ENCODE measurements around the gene THRB.

THRB gene

DNA sequence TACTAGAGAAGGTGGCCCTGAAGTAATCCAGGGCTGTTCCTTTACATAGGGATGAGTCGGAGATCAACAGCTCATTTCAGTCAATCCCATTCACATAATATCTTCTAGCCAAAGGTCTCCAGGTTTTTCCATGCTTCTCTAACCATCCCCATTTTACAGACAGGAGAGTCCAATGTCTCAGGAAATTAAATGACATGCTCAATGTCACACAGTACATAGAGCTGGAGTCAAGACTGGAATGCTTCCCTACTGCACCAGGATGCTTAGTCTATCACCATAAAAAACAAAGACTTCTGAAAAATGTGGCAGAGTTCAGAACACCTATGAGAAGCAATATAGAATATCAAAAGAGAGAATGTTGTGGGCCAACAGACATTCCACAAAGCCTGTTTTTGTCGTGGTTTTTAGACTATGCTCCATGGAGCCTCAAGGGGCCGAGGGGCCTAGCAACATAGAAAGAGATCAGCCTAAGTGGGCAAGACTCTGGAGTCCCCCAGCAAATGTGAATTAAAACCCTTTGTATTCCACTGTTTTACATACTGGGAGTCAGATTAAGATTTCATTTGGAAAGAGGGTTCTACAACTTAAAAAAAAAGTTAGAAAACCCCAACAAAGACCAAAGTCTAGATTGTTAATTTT lies 122.0 kb downstream of the THRB start:
- DNase-seq: no peak

GRCh38 chr3:24370352-24371090 lies 124.1 kb downstream of the THRB start:
- DNase-seq: no peak

- no peak for DNase-seq
Observed at GRCh38 chr3:24368605-24369004, 126.0 kb downstream of the THRB start.

DNA sequence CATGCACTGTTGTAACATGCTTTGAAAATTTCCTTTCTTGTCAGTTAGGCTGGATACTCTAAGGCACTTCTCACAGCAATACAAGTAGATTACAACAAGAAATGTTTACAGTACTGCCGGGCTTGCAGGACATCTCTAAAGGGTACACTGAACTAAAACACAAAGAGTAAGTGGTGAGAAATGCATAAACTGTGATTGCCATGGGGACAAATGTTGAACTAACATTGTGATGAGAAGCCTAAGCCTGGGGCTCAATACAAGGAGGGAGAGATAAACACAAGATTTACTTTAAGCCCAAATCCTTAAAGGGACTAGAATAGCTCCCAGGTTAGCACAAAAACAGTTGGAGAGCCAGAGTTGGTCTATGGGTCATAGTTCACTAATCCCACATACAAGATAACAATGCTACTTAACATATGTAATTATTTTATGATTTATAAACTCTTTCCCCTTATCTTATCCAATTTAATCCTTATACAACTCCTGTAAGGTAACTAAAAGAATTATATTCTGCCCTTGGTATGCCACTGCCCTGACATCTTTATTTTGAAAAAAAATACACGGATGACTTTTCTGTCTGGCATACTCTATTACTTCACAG lies 126.9 kb downstream of the THRB start:
- DNase-seq: no peak

- no peak for DNase-seq
Observed at GRCh38 chr3:24367216-24367615, 127.4 kb downstream of the THRB start.

DNA sequence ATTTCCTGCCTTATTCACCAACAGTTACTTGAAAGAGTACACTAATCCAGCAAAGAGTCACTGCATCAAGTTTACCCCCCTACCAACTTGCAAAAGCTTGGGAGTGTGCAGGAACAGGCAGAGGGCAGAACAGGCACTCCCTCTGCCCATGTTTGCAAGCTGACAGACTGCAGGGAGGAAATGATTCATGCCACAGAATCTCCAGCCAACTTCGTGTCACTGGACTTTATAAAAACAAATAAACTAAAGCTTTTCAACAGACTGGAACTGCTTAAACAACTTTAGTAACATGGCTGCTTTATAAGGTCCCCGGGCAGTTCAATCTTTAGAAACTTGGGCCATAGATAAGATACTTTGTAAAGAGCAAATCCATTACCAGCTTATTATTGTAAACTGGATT lies 129.5 kb downstream of the THRB start:
- no peak for DNase-seq

GRCh38 chr3:24364359-24364758 lies 130.3 kb downstream of the THRB start:
- DNase-seq: no peak

GRCh38 chr3:24363242-24363641 lies 131.4 kb downstream of the THRB start:
- no peak for DNase-seq

- DNase-seq: no peak
Observed at GRCh38 chr3:24361623-24362022, 133.0 kb downstream of the THRB start.

DNA sequence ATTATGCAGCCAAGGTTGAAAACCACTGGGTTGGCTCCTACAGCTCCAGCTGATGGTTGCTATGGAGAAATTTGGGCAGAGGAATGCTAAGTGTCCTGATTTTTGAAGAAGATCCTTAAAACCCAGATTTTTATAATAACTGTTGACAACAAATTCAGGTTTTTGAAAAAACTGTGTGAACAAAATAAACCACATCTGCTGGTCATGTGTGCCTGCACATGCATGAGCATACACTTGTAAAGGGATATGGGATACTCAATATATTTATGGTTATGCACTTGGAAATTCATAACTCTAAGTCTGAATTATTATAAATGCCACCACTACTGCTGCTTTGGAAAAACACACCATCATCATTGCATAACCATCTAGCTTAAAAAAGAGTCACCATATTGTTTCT lies 133.7 kb downstream of the THRB start:
- DNase-seq: no peak

GRCh38 chr3:24359645-24360462 lies 134.8 kb downstream of the THRB start:
- no peak for DNase-seq

DNA sequence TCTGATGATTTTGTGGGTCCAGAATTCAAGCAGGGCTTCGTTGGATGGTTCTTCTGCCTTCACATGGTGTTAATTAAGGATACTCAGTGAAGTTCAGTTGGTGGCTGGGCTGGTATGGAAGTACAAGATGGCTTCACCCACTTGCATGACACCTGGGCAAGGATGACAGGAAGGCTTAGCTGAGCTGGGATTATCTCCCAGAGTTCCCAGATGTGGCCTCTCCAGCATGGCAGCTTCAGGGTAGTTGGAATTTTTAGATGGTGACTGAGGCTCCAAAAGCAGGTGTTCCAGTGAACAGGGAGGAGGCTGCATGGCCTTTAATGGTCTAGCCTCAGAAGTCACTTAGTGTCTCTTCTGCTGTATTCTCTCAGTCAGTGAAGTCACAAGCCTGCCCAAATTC lies 135.5 kb downstream of the THRB start:
- no peak for DNase-seq

DNA sequence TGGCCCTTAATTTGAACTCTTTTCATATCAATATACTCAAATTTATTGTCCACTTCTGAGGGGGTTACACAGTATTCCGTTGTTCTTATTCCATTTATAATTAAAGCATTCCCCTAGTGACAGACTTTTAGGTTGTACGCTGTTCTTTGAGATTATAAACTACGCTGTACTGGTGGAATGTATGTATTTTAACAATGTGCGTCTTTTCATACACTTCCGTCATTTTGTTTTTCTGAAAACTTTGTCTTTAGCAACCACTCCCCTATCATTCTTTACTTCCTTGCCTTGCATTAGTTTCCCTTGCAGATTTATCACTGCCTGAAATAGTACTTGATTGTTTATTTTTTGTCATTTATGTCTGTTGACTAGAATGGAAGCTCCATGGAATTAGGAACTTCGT lies 137.0 kb downstream of the THRB start:
- DNase-seq: no peak

DNA sequence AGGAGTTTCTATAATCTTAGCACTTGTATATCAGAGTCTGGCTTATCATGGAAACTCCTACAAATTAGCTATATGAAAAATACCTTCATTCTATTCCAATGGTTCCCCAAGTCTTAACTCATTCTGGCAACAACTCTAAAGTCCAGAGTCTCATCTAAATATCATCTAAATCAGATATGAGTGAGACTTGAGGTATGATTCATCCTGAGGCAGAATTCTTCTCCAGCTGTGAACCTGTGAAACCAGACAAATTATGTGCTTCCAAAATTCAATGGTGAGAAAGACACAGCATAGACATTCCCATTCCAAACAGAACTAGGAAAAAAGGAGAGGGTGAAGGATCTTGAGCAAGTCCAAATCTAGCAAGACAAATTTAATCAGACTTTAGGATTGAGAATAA lies 138.8 kb downstream of the THRB start:
- DNase-seq: no peak

GRCh38 chr3:24354230-24354629 lies 140.4 kb downstream of the THRB start:
- no peak for DNase-seq

- no peak for DNase-seq
Observed at GRCh38 chr3:24352893-24353553, 141.6 kb downstream of the THRB start.

DNA sequence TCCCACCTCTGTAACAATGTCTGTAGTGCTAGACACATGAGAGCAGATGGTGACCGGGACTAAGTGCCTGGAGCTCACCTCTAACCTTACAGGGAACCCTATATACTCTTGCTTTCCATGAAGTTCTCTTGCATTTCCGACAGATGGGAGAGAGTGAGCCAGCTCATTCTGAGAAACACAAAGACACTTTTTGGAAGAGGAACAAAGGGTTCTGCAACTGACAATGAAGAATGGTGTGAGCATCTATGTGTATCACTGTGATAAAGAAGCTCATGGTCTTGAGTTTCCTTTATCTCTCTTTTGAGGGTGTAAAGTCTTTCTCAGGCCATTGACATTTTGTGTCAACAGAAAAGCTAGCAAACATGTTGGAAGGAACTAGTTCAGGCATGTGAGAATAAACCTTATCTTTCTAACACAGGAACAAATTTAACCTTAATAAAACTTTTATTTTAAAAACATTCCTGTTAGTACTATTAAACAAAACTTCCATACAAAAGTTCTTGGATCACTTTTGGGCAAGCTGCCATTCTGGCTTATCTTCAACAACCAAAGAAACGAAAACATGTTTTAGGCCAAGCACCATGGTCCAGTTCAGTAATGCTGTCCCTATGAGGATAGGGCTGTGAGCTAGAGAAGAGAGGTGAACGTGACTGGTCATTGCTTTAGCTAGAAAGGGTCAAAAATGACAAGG lies 142.7 kb downstream of the THRB start:
- DNase-seq: no peak

DNA sequence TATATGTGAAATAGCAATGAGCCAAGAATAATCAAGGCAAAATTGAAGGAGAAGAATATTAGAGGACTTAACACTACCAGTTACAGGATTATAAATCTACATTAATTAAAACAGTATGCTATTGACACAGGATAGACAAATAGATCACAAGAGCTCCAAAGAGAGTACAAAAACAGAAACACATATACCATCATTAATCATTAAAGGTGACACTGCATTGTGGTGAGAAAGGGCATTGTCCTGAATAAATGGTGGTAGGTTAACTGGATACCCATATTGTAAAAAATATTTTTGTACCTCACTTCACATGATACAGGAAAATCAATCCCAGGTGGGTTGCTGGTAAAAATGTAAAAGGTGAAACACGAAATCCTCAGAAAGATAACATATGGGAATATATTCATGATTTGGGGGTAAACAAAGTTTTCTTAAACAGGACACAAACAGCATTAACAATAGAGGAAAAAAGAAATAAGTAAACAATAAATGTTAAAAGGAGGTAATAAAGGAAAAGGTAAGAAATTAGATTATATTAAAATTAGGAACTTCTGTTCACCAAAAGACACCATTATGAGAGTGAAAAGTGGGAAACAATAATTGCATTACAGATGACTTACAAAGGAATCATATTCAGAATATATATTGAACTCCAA lies 145.2 kb downstream of the THRB start:
- no peak for DNase-seq

- no peak for DNase-seq
Observed at GRCh38 chr3:24348348-24348747, 146.3 kb downstream of the THRB start.

DNA sequence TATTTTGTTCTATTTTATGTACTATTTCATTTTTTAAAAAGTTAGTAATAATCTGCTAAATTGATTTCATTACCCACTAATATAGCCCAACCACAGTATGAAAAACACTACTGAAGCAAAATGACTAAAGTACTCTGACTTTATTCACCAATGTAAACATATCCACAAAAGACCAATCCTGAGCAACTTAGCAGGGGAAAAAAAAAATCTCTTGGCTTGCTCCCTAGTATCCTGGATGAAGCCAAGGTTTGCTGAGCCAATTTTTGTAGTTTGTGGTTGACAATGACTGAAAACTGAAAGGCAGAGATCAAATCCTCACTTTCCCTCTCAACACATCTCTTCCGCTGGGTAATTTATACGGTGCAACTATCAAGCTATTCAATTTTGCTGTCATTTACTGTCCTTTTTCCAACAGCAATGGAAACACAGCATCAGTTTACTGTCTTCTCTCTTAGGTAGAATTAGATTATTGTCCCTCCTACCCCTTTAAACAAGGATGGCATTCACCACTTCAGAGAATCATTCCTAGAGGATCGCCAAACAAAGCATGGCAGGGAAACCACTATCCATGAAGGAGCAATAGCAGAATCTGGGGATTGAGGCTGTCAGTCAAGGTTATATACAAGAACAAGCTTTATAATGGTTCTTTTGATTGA lies 149.7 kb downstream of the THRB start:
- no peak for DNase-seq

DNA sequence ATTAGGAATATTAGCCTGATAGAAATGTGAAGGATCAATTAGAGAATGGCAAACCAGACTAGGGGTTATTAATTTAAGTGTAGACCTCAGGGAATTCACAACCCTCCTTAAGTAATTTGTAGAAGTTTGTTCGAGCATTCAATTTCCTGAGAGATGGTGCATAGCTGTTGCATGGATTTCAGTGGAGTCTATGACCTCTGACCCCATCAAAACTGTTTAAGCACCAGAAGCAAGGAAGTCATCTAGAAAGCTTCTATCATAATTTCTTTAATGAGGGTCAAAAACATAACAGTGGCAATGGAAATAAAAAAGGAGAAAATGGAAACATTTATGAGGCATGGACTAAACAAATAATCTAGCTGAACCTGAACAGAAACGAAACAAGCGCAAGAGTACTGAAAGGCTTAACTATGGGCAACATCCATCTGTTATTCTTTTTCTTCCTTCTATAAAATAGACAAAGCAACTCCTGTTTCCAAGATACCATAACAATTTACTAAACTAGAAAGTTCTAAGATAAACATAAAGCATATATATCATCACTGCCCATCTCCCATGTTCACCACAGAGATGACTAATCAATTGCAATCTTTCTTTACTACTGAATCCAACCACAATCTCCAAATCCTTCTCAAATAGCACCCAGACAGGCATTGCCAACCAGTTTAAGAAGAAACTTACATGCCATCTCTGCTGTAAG lies 151.4 kb downstream of the THRB start:
- no peak for DNase-seq

Measured in NCI-H524 treated with DMSO at 0.1 percent for 48 hours (cell line).